ENCODE data around the gene SLC2A2. TPM values are rescaled to one million over a fixed set of nuclear protein-coding genes. Genes with fewer than 3 reads are reported as not detected.

The SLC2A2 gene
- total and polyA plus RNA-seq, 11 donors: 0.11 TPM; not detected in 10

DNA sequence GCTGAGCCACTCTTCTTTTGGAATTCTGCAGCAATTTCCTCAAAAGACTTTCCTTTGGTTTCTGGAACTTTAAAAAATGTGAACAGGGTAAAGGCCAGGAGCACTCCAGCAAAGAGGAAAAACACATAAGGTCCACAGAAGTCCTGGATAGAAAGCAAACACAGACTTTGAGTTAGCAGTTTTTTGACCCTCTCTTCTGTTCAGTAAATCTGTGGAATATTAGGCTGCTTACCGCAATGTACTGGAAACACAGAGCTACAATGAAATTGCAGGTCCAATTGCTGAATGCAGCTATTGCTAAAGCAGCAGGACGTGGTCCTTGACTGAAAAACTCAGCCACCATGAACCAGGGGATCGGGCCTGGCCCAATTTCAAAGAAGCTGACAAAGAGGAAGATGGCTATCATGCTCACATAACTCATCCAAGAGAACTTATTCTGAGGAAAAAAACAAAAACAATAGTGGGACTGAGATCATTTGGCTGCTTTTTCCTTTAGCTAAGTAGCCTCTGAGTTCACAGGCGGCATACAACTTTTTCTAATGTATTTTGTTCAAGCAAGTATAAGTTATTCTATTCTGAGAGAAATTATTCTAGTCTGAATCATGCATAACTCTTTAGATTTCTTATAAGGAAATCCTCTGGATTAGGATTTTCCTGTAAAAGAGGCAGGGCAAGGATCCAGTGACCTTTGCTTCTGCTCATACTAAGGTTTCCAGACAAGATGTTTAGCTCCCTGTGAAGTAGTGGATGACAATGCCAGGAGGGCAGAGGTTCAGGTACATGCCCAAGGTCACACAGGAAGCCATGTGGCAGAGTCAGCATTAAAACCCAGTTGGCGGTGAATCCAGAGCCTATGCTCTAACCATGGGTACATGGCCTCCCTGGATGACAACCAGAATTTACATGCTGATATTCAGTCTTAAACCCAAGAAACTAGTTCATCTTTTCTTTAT, 28.3 kb downstream of the SLC2A2 start:
- intact Hi-C loops (cut with DNase I): no loop called here
- H3K4me1 ChIP-seq: peaks cover 0 to 9% (median 0%) of the 10 kb centered on the region in 12 donors
- no peak for ATAC-seq
- no peak overlapping the region for H3K4me3 ChIP-seq
- H3K27me3 ChIP-seq: no peaks in the 10 kb centered on the region
- no peak overlapping the region for H3K27ac ChIP-seq
- 62 to 81% (median 69%) methylated on average over 5 of the region's 5 CpGs for WGBS, 4 donors
- no peak for TF ChIP-seq POLR2A (IDR thresholded peaks at IDR 0.05)
- TF ChIP-seq, protein P1, sequence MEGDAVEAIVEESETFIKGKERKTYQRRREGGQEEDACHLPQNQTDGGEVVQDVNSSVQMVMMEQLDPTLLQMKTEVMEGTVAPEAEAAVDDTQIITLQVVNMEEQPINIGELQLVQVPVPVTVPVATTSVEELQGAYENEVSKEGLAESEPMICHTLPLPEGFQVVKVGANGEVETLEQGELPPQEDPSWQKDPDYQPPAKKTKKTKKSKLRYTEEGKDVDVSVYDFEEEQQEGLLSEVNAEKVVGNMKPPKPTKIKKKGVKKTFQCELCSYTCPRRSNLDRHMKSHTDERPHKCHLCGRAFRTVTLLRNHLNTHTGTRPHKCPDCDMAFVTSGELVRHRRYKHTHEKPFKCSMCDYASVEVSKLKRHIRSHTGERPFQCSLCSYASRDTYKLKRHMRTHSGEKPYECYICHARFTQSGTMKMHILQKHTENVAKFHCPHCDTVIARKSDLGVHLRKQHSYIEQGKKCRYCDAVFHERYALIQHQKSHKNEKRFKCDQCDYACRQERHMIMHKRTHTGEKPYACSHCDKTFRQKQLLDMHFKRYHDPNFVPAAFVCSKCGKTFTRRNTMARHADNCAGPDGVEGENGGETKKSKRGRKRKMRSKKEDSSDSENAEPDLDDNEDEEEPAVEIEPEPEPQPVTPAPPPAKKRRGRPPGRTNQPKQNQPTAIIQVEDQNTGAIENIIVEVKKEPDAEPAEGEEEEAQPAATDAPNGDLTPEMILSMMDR (IDR thresholded peaks at IDR 0.05): no peak
- no peaks in the 10 kb centered on the region for H3K9me3 ChIP-seq
- DNase-seq: no peak
- H3K36me3 ChIP-seq: no peaks in the 10 kb centered on the region

DNA sequence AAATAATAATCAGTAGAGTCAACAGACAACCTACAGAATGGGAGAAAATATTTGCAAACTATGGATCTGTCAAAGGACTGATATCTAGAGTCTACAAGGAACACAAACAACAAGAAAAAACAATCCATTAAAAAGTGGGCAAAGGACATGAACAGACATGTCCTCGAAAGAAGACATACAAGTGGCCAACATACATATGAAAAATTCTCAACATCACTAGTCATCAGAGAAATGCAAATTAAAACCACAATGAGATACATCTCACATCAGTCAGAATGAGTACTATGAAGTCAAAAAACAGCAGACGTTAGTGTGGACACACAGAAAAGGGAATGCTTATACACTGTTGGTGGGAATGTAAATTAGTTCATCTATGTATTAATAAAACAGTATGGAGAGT, 33.7 kb downstream of the SLC2A2 start:
- peaks cover 0 to 3% (median 0%) of the 10 kb centered on the region in 12 donors for H3K4me1 ChIP-seq
- 67 to 91% (median 76%) methylated on average over 2 of the region's 2 CpGs for WGBS, 4 donors
- H3K27me3 ChIP-seq: peaks cover 0 to 3% (median 0%) of the 10 kb centered on the region in 9 donors
- H3K4me3 ChIP-seq: no peak overlapping the region
- DNase-seq (no peak), ATAC-seq (no peak)
- no peaks in the 10 kb centered on the region for H3K9me3 ChIP-seq
- no peak overlapping the region for H3K27ac ChIP-seq
- H3K36me3 ChIP-seq: no peaks in the 10 kb centered on the region
- TF ChIP-seq POLR2A (IDR thresholded peaks at IDR 0.05): no peak
- TF ChIP-seq, protein P1 (IDR thresholded peaks at IDR 0.05): no peak
- intact Hi-C loops (cut with DNase I): no loop called here

DNA sequence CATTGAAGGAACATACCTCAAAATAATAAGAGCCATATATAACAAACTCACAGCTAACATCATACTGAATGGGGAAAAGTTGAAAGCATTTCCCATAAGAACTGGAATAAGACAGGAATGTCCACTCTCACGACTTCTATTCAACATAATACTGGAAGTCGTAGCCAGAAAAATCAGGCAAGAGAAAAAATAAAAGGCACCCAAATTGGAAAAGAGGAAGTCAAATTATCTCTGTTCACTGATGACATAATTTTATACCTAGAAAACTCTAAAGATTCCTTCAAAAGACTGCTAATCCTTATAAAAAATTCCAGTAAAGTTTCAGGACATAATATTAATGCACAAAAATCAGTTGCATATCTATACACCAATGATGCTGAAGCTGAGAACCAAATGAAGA, 34.9 kb downstream of the SLC2A2 start:
- TF ChIP-seq, protein P1 (IDR thresholded peaks at IDR 0.05): no peak
- no peak for TF ChIP-seq POLR2A (IDR thresholded peaks at IDR 0.05)
- no peaks in the 10 kb centered on the region for H3K36me3 ChIP-seq
- no peak overlapping the region for H3K4me3 ChIP-seq
- ATAC-seq (no peak), DNase-seq (no peak)
- no peak overlapping the region for H3K27ac ChIP-seq
- H3K4me1 ChIP-seq: no peaks in the 10 kb centered on the region
- no peaks in the 10 kb centered on the region for H3K9me3 ChIP-seq
- peaks cover 0 to 3% (median 0%) of the 10 kb centered on the region in 9 donors for H3K27me3 ChIP-seq
- WGBS, 4 donors: 75 to 80% (median 76%) methylated on average over 2 of the region's 2 CpGs
- intact Hi-C loops (cut with DNase I): no loop called here

DNA sequence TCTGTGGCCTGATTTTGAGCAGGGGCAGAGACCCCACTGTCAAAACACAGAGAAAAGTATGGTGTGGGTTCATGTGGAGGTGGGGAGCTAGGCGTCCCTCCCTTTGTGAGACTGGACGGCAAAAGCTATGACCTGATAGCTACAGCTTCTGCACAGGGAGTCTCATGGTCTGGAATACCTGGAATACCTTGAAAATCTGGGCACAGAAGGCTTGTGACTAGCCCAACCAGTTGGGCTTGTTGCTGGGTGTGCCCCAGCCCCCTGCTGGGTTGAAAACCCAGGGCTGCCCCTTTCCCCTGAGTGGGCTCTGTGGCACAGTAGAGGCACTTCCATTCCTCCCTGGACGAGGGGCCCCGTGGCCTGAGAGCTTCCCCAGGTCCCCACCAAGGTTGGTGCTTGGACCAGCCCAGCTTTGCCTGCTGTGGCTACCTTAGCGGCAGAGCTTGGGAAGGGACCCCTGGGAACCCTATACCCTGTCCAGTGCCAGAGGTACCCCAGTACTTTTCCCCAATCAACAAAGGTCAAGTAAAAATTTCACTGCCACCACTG, 37.3 kb downstream of the SLC2A2 start:
- no peak for TF ChIP-seq POLR2A (IDR thresholded peaks at IDR 0.05)
- TF ChIP-seq, protein P1 (IDR thresholded peaks at IDR 0.05): no peak
- H3K27me3 ChIP-seq: peaks cover 0 to 3% (median 0%) of the 10 kb centered on the region in 9 donors
- H3K27ac ChIP-seq: no peak overlapping the region
- intact Hi-C loops (cut with DNase I): no loop called here
- no peak for DNase-seq
- no peaks in the 10 kb centered on the region for H3K36me3 ChIP-seq
- ATAC-seq: no peak
- no peak overlapping the region for H3K4me3 ChIP-seq
- H3K4me1 ChIP-seq: no peaks in the 10 kb centered on the region
- WGBS, 4 donors: 89 to 95% (median 91%) methylated on average over 3 to 5 of the region's 5 CpGs
- H3K9me3 ChIP-seq: peaks cover 0 to 4% (median under 1%) of the 10 kb centered on the region in 12 donors

Data from heart left ventricle (tissue), 16 donors.